HEK293T (cell line): Measurements from ENCODE around the gene NEUROD2.

Experiments
- CTCF ChIA-PET: fragments of 350-600 bp; formaldehyde crosslinking; extraction: SDS; loops from one replicate; lab custom pipeline; 2021; ENCODE audit warnings: antibody characterized with exemption, inconsistent platforms; lab: Yijun Ruan, JAX
- POLR2A ChIA-PET: fragments of 350-600 bp; formaldehyde crosslinking; extraction: SDS; loops from one replicate; lab custom pipeline; 2020; ENCODE audit warnings: antibody characterized with exemption, inconsistent platforms; lab: Yijun Ruan, JAX
- DNase-seq: peaks from one replicate; pipeline ENCODE4 v3.0.0; 2012; ENCODE audit warnings: mixed read lengths; ENCODE audit errors: extremely low spot score
- ARNT ChIP-seq: fragments of 450-650 bp; IDR thresholded peaks from 2 replicates; pipeline ENCODE4 v1.6.1; 2017; ENCODE audit warnings: mild to moderate bottlenecking
- BHLHE40 ChIP-seq: fragments of 450-650 bp; IDR thresholded peaks from 2 replicates; pipeline ENCODE4 v1.6.1; 2016; ENCODE audit warnings: mild to moderate bottlenecking, moderate library complexity, borderline replicate concordance
- CTBP1 ChIP-seq: fragments of 450-650 bp; IDR thresholded peaks from 2 replicates; pipeline ENCODE4 v1.6.1; 2016; ENCODE audit warnings: borderline replicate concordance
- ELF4 ChIP-seq: fragments of 450-650 bp; IDR thresholded peaks from 2 replicates; pipeline ENCODE4 v1.6.1; 2017; ENCODE audit warnings: antibody characterized with exemption
- FOXA1 ChIP-seq: fragments of 450-650 bp; IDR thresholded peaks from 2 replicates; pipeline ENCODE4 v1.6.1; 2016; ENCODE audit warnings: mild to moderate bottlenecking
- FOXK2 ChIP-seq: fragments of 450-650 bp; IDR thresholded peaks from 2 replicates; pipeline ENCODE4 v1.6.1; 2016; ENCODE audit warnings: mild to moderate bottlenecking
- FOXM1 ChIP-seq: fragments of 450-650 bp; IDR thresholded peaks from 2 replicates; pipeline ENCODE4 v1.6.1; 2017; ENCODE audit warnings: mild to moderate bottlenecking, borderline replicate concordance
- HDGF ChIP-seq: fragments of 450-650 bp; IDR thresholded peaks from 2 replicates; pipeline ENCODE4 v1.6.1; 2017; ENCODE audit warnings: antibody characterized with exemption, borderline replicate concordance
- L3MBTL2 ChIP-seq: fragments of 450-650 bp; conservative IDR thresholded peaks from 2 replicates; pipeline ENCODE4 v1.6.1; 2016; ENCODE audit warnings: mild to moderate bottlenecking
- LEF1 ChIP-seq: fragments of 450-650 bp; IDR thresholded peaks from 2 replicates; pipeline ENCODE4 v1.6.1; 2017; ENCODE audit warnings: mild to moderate bottlenecking, borderline replicate concordance
- NFRKB ChIP-seq: fragments of 450-650 bp; IDR thresholded peaks from 2 replicates; pipeline ENCODE4 v1.6.1; 2016; ENCODE audit warnings: mild to moderate bottlenecking, moderate library complexity
- SP1 ChIP-seq: fragments of 450-650 bp; IDR thresholded peaks from 2 replicates; pipeline ENCODE4 v1.6.1; 2017
- SUZ12 ChIP-seq: fragments of 450-650 bp; IDR thresholded peaks from 2 replicates; pipeline ENCODE4 v1.6.1; 2016; ENCODE audit warnings: mild to moderate bottlenecking
- TARDBP ChIP-seq: fragments of 450-650 bp; IDR thresholded peaks from 2 replicates; pipeline ENCODE4 v1.6.1; 2016
- ZNF384 ChIP-seq: fragments of 450-650 bp; IDR thresholded peaks from 2 replicates; pipeline ENCODE4 v1.6.1; 2016
- TF ChIP-seq, protein P1 (sequence below): fragments of 450-650 bp; IDR thresholded peaks from 2 replicates; pipeline ENCODE4 v1.6.1; 2016

NEUROD2 gene

DNA sequence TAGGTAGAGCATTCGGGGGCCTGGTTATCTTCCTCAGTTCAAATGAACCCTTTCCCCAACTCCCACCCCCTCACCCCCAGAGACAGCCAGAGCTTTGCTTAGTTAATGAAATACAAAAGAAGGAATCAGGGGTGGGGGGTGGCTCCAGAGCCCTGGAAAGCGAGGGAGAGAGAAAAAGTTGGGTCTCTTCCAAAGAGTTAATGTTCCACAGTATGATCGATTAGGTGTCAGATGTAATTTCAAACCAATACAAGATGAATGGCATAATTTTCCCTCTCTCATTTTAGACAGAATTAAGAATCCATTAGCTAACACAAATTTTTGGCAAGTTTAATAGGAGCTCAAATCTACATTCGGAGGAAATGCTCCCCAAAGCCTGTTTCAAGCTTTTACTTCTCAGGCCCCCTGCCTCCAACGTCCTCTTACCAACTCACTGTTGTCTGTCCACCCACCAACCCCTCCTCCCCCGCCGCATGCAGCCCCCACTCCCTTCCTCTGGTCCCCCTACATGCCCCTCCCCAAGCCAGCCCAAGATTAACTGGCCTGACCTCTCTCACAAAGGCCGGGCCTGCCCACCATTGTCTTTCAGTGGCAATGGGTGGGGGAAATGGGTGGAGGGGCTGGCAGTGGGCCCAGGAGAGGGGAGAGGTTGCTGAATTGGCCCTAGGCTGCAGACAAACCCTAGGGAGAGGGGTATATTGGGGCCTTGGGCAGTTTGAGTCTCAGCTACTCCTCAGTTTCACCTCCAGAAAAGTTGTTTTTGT lies 28.2 kb downstream of the NEUROD2 start:
- TF ChIP-seq SUZ12 (no peak), BHLHE40 (no peak), HDGF (no peak), LEF1 (no peak), FOXA1 (no peak), TARDBP (no peak), NFRKB (no peak), FOXM1 (no peak), CTBP1 (no peak), SP1 (no peak), ZNF384 (no peak), FOXK2 (no peak), L3MBTL2 (no peak), ELF4 (no peak)
- TF ChIP-seq, protein P1, sequence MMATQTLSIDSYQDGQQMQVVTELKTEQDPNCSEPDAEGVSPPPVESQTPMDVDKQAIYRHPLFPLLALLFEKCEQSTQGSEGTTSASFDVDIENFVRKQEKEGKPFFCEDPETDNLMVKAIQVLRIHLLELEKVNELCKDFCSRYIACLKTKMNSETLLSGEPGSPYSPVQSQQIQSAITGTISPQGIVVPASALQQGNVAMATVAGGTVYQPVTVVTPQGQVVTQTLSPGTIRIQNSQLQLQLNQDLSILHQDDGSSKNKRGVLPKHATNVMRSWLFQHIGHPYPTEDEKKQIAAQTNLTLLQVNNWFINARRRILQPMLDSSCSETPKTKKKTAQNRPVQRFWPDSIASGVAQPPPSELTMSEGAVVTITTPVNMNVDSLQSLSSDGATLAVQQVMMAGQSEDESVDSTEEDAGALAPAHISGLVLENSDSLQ, result no peak
- DNase-seq, result no peak
- ChIA-PET CTCF (interaction anchor here (1.3 kb wide), 1 partner anchor 42 kb away, joined by 6 read pairs; no protein-coding TSS in a partner anchor), POLR2A (no interaction called here)

GRCh38 chr17:39578272-39578671 lies 29.4 kb downstream of the NEUROD2 start:
- no peak for DNase-seq
- ChIA-PET CTCF (interaction anchor here (1.6 kb wide), 1 partner anchor 44 kb away, joined by 3 read pairs; no protein-coding TSS in a partner anchor), POLR2A (interaction anchor here (1.0 kb wide), 1 partner anchor 9 kb away, joined by 3 read pairs; no protein-coding TSS in a partner anchor)
- no peak for TF ChIP-seq ELF4
- no peak for TF ChIP-seq BHLHE40
- TF ChIP-seq TARDBP, result no peak
- TF ChIP-seq, protein P1, result no peak
- no peak for TF ChIP-seq FOXM1
- TF ChIP-seq HDGF, result no peak
- no peak for TF ChIP-seq LEF1
- no peak for TF ChIP-seq SUZ12

DNA sequence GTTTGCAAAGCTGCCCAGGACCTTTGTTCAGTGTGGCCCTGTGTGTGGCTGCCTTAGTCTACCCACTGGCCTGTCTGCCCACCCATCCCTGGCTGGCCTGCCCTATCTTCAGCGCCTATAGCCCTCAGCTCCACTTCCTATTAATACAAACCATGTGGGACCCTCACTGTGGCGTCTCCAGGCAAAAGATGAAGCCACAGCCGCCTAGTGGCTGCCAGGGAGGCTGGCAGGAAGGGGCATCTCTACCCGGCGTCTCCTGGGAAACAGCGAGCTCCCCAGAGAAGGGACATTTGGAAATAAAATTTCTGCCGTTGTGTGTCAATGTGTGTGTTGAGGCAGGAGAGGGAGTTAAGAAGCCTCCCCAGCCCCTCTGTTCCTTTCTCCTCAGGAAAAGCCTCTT lies 31.5 kb downstream of the NEUROD2 start:
- TF ChIP-seq FOXA1, result no peak
- no peak for TF ChIP-seq ELF4
- TF ChIP-seq ARNT, result no peak
- CTCF ChIA-PET, result interaction anchor here (0.8 kb wide), 1 partner anchor 95 kb away, joined by 4 read pairs; no protein-coding TSS in a partner anchor
- DNase-seq, result peak; percentile 18
- POLR2A ChIA-PET, result no interaction called here

DNA sequence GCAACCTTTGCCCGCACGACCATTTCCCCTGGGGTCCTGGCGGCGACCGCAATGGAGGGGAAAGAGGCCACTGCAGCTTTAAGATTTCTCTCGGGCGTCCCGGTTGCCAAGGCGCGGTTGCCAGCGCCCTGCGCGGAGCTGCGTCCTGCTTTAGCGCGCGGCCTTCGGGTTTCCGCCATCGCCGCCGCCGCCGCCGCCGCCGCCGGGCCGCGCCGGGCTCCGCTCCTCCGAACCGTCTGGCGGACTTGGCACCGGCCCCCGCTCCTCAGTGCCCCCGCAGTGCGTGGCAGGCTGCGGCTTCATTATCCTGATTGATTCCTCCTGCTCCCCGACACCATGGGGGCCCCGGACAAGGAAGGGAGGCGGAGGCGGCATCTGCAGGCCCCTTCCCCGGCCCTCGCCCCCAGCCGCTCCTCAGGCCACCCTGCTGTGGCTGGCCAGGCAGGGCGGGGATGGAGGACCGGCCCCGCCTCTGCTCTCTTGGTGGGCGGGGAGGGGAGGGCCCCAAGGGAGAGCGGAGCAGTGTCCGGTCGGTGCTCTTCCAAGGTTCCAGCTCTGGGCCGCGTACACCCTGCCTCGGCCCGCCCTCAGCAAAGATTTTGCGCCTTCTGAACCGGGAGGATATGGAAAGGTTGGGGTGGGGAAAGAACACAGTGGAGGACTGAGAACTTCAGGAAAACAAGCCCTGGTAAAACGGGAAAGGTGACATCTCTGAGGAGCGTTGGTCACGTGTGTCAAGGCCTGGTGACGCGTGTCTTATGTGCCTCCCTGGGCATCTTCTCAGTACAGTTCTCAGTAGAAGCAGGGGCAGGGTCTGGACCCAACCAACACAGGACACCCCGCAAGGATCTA lies 34.0 kb downstream of the NEUROD2 start:
- DNase-seq, result peak; percentile 70
- POLR2A ChIA-PET, result interaction anchor here (0.8 to 1.4 kb wide), 4 partner anchors 33 to 374 kb away, joined by 3 to 6 read pairs (median 4); partner anchors contain the start of gene RPL19
- no peak for TF ChIP-seq NFRKB
- TF ChIP-seq, protein P1, result no peak
- no peak for TF ChIP-seq FOXM1
- TF ChIP-seq SP1, result no peak
- no peak for TF ChIP-seq BHLHE40
- TF ChIP-seq ELF4, result no peak
- TF ChIP-seq L3MBTL2, result no peak
- TF ChIP-seq SUZ12, result no peak
- TF ChIP-seq FOXK2, result no peak
- no peak for TF ChIP-seq FOXA1
- no peak for TF ChIP-seq ZNF384
- TF ChIP-seq ARNT, result no peak
- CTCF ChIA-PET, result interaction anchor here (0.7 to 1.2 kb wide), 2 partner anchors 48 to 50 kb away, joined by 3 to 6 read pairs; no protein-coding TSS in a partner anchor

GRCh38 chr17:39572121-39572520 lies 35.6 kb downstream of the NEUROD2 start:
- TF ChIP-seq ARNT, result no peak
- TF ChIP-seq LEF1, result no peak
- no peak for TF ChIP-seq FOXK2
- no peak for TF ChIP-seq L3MBTL2
- no peak for TF ChIP-seq TARDBP
- no peak for TF ChIP-seq HDGF
- no peak for TF ChIP-seq ELF4
- TF ChIP-seq NFRKB, result no peak
- TF ChIP-seq BHLHE40, result no peak
- TF ChIP-seq SUZ12, result no peak
- no peak for TF ChIP-seq FOXM1
- TF ChIP-seq ZNF384, result no peak
- TF ChIP-seq, protein P1, result no peak
- no peak for TF ChIP-seq CTBP1
- no peak for TF ChIP-seq FOXA1
- TF ChIP-seq SP1, result no peak
- CTCF ChIA-PET, result no interaction called here
- POLR2A ChIA-PET, result interaction anchor here (1.0 kb wide), 1 partner anchor 15 kb away, joined by 3 read pairs; no protein-coding TSS in a partner anchor
- DNase-seq, result no peak
